Trophoblast cell (in vitro differentiated cells and primary cell): ENCODE results near the gene ING4.
A peak's percentile ranks its signal among the peaks of the same experiment; 100 is the strongest.

Experiments used
- DNase-seq, 2 donors: peaks; one replicate each; pipeline ENCODE4 v3.0.0-alpha.2; 2016
- H2AFZ ChIP-seq: 2 replicates; pipeline ENCODE4 v1.6.1; 2013; ENCODE audit warnings: low read length, moderate library complexity, mild to moderate bottlenecking; ENCODE audit not compliant: insufficient read depth, poor library complexity
- H2AK5ac ChIP-seq: 2 replicates; pipeline ENCODE4 v1.6.1; 2013; ENCODE audit warnings: mild to moderate bottlenecking, low read length
- H2BK120ac ChIP-seq: 2 replicates; pipeline ENCODE4 v1.6.1; 2013; ENCODE audit warnings: low read length, mild to moderate bottlenecking, moderate library complexity; ENCODE audit not compliant: insufficient read depth, poor library complexity
- H2BK12ac ChIP-seq: 2 replicates; pipeline ENCODE4 v1.6.1; 2013; ENCODE audit warnings: mild to moderate bottlenecking, low read length, moderate library complexity
- H2BK5ac ChIP-seq: 2 replicates; pipeline ENCODE4 v1.6.1; 2013; ENCODE audit warnings: low read length, low read depth, moderate library complexity, mild to moderate bottlenecking; ENCODE audit not compliant: poor library complexity
- H3K14ac ChIP-seq: 2 replicates; pipeline ENCODE4 v1.6.1; 2013; ENCODE audit warnings: mild to moderate bottlenecking, low read length
- H3K18ac ChIP-seq: 2 replicates; pipeline ENCODE4 v1.6.1; 2013; ENCODE audit warnings: mild to moderate bottlenecking, low read length
- H3K23ac ChIP-seq: 2 replicates; pipeline ENCODE4 v1.6.1; 2013; ENCODE audit warnings: low read length
- H3K27ac ChIP-seq: 2 replicates; pipeline ENCODE4 v1.5.1; 2013; ENCODE audit warnings: low read depth, mild to moderate bottlenecking, inconsistent platforms, low read length, moderate library complexity
- H3K27me3 ChIP-seq: 2 replicates; pipeline ENCODE4 v1.6.1; 2013; ENCODE audit warnings: inconsistent platforms, mild to moderate bottlenecking, low read length, moderate library complexity; ENCODE audit not compliant: insufficient read depth
- H3K36me3 ChIP-seq, 2 experiments: 1 replicate in 1 of 2; 2 replicates in 1 of 2; pipeline ENCODE4 v1.6.1; 2013; ENCODE audit warnings: low read length in 2 of 2, mild to moderate bottlenecking in 2 of 2, moderate library complexity in 1 of 2; ENCODE audit not compliant: insufficient read depth in 2 of 2, control insufficient read depth in 1 of 2
- H3K4ac ChIP-seq: 2 replicates; pipeline ENCODE4 v1.6.1; 2013; ENCODE audit warnings: low read depth, mild to moderate bottlenecking, low read length, moderate library complexity
- H3K4me1 ChIP-seq, 2 experiments: 1 replicate in 1 of 2; 2 replicates in 1 of 2; pipeline ENCODE4 v1.6.1; 2013; ENCODE audit warnings: low read length in 2 of 2, mild to moderate bottlenecking in 2 of 2, moderate library complexity in 1 of 2; ENCODE audit not compliant: insufficient read depth in 2 of 2, control insufficient read depth in 1 of 2
- H3K4me2 ChIP-seq: 2 replicates; pipeline ENCODE4 v1.6.1; 2013; ENCODE audit warnings: inconsistent platforms, mild to moderate bottlenecking, low read length, moderate library complexity
- H3K4me3 ChIP-seq: 2 replicates; pipeline ENCODE4 v1.5.1; 2013; ENCODE audit warnings: mild to moderate bottlenecking, low read depth, low read length, inconsistent platforms
- H3K79me1 ChIP-seq: one replicate; pipeline ENCODE4 v1.6.1; 2013; ENCODE audit warnings: low read length
- H3K79me2 ChIP-seq: 2 replicates; pipeline ENCODE4 v1.6.1; 2013; ENCODE audit warnings: low read length, mild to moderate bottlenecking; ENCODE audit not compliant: control insufficient read depth, insufficient read depth, poor library complexity
- H3K9ac ChIP-seq: 2 replicates; pipeline ENCODE4 v1.6.1; 2013; ENCODE audit warnings: mild to moderate bottlenecking, low read length
- H3K9me3 ChIP-seq: 2 replicates; pipeline ENCODE4 v1.6.1; 2013; ENCODE audit warnings: low read depth, mild to moderate bottlenecking, control low read depth, inconsistent platforms, low read length; ENCODE audit not compliant: insufficient read depth
- H4K12ac ChIP-seq: 2 replicates; pipeline ENCODE4 v1.6.1; 2013; ENCODE audit warnings: low read depth, mild to moderate bottlenecking, low read length, moderate library complexity
- H4K8ac ChIP-seq: 2 replicates; pipeline ENCODE4 v1.6.1; 2013; ENCODE audit warnings: low read depth, mild to moderate bottlenecking, low read length, moderate library complexity
- H4K91ac ChIP-seq: one replicate; pipeline ENCODE4 v1.6.1; 2013; ENCODE audit warnings: low read depth, mild to moderate bottlenecking, low read length, moderate library complexity
- WGBS: extraction: QIAGEN DNeasy Blood & Tissue Kit; methylation state at CpG from one replicate; pipeline ENCODE4 v1.1.7; 2013; ENCODE audit warnings: missing lambda C conversion rate; ENCODE audit not compliant: insufficient read length, insufficient coverage; ENCODE audit errors: extremely low coverage; 5-methylcytosine and 5-hydroxymethylcytosine counted together

ING4 gene

DNA sequence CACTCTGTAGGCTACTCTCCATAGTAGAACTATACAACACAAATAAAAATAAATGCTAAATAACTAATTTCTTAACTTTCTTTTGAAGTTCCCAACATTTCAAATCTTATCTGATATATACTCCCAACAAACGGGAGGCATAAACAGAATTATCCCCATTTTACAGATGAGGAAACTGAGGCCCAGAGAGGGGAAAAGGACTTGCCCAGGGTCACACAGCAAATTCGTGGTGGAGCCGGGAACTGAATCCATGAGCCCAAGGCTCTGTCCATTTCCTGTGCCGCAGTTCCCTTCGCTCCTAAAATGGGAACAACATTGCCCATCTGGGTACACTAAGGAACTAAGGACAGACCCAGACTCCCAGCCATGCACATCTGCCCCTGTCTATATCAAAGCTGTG, 14.0 kb upstream of the ING4 start:
- no peak for DNase-seq
- Histone ChIP-seq H4K91ac (no peak overlapping the region), H3K36me3 (peaks cover 30 to 63% of the 10 kb centered on the region in 2 experiments), H3K79me1 (no peaks in the 10 kb centered on the region), H3K23ac (no peak overlapping the region), H4K8ac (no peak overlapping the region), H3K79me2 (no peaks in the 10 kb centered on the region), H3K27me3 (no peaks in the 10 kb centered on the region), H2BK5ac (no peak overlapping the region), H2AFZ (no peak overlapping the region), H3K14ac (no peak overlapping the region), H3K18ac (no peak overlapping the region), H3K4me2 (no peak overlapping the region), H3K4ac (no peak overlapping the region), H3K4me1 (no peaks in the 10 kb centered on the region), H3K27ac (no peak overlapping the region), H3K4me3 (no peak overlapping the region), H4K12ac (no peak overlapping the region), H3K9ac (no peak overlapping the region), H2BK120ac (no peak overlapping the region), H3K9me3 (peaks cover 1% of the 10 kb centered on the region), H2BK12ac (no peak overlapping the region), H2AK5ac (no peak overlapping the region)
- WGBS: no CpG with 5 or more reads among the region's 5 CpGs

DNA sequence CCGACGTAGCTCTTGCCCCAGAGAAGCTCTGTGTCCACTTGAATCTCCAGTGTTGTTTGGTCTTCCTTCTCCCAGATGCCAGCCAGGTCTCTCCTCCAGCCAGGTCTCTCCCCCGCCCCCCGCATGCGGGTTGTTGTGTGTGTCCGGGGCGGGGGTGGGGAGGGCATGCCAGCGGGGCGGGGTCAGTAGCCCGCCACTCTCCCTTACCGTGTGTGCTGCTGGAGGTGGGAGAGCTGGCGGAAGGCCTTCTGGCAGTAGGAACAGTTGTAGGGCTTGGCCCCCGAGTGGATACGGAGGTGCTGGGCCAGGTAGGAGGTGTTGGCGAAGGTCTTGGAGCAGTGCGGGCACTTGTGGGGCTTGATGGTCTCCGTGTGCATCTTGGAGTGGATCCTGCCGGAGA, 9.2 kb upstream of the ING4 start:
- Histone ChIP-seq H3K4ac (no peak overlapping the region), H2BK5ac (no peak overlapping the region), H3K14ac (no peak overlapping the region), H4K8ac (no peak overlapping the region), H3K27ac (no peak overlapping the region), H3K27me3 (no peaks in the 10 kb centered on the region), H3K79me1 (no peaks in the 10 kb centered on the region), H3K4me2 (no peak overlapping the region), H2AK5ac (no peak overlapping the region), H3K9me3 (peaks cover 1% of the 10 kb centered on the region), H3K79me2 (no peaks in the 10 kb centered on the region), H3K9ac (no peak overlapping the region), H3K18ac (no peak overlapping the region), H4K91ac (no peak overlapping the region), H3K4me1 (no peaks in the 10 kb centered on the region), H3K23ac (no peak overlapping the region), H3K4me3 (no peak overlapping the region), H3K36me3 (peaks cover 44 to 78% of the 10 kb centered on the region in 2 experiments), H2AFZ (no peak overlapping the region), H4K12ac (no peak overlapping the region), H2BK12ac (no peak overlapping the region), H2BK120ac (no peak overlapping the region)
- no CpG with 5 or more reads among the region's 18 CpGs for WGBS
- DNase-seq: no peak

DNA sequence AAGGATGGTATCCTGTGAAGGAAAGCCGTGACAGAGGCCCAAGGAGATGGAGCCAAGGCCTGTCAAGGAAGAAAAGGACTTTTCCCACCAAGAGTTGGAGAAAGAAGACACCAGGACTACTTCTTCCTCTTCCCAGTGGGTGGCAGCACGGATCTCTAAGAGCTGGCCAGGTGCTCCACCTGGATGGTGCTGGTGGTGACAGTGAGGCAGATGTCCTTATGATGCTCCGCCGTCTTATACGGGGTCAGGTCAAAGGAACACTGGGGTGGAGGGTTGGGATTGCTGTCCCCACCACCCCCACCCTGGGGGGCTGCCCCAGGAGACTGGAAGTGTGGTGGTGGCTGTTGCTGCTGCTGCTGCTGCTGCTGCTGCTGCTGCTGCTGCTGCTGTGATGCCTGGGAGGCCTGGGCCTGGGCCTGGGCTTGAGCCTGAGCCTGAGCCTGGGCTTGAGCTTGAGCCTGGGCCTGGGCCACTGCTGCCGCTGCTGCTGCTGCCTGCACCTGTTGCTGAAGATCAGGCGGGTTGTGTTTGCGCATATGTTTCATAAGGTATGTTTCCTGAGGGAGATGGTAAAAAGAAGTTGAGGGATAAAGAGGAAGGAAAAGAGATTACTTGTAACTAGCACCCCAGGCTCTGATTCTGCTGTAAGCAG, 4.8 kb upstream of the ING4 start:
- Histone ChIP-seq H3K4ac (no peak overlapping the region), H3K27me3 (no peaks in the 10 kb centered on the region), H4K12ac (no peak overlapping the region), H3K9ac (no peak overlapping the region), H2AFZ (no peak overlapping the region), H3K18ac (no peak overlapping the region), H3K9me3 (no peaks in the 10 kb centered on the region), H4K91ac (no peak overlapping the region), H2BK12ac (no peak overlapping the region), H3K79me1 (peaks cover 2% of the 10 kb centered on the region), H3K4me1 (no peaks in the 10 kb centered on the region), H3K23ac (no peak overlapping the region), H4K8ac (no peak overlapping the region), H3K36me3 (peaks cover 37 to 54% of the 10 kb centered on the region in 2 experiments), H3K79me2 (peaks cover 2% of the 10 kb centered on the region), H2BK5ac (no peak overlapping the region), H2BK120ac (no peak overlapping the region), H3K27ac (no peak overlapping the region), H3K4me3 (no peak overlapping the region), H3K14ac (no peak overlapping the region), H2AK5ac (no peak overlapping the region), H3K4me2 (no peak overlapping the region)
- 100% methylated on average over 1 of the region's 8 CpGs for WGBS
- DNase-seq: peak in 1 of 2 donors; percentile 38

DNA sequence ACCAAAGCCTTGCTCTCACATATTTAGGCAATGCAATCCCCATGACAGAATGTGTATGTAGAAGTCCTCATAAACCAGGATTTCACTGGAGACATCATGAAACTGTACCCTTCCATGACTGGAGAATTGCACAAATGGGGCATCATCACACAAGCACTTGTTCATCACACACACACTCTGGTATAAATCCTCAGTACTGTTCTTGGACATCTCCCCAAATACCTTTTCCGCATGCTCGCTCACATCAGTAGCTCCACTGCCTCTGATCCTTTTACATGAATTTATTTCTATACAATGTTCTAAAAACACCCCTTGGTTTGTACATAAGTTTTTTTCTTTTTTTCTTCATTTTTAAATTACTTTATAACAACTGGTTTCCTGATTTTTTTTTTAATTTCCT, 3.3 kb upstream of the ING4 start:
- Histone ChIP-seq H3K23ac (no peak overlapping the region), H3K4me3 (no peak overlapping the region), H2BK120ac (no peak overlapping the region), H4K12ac (no peak overlapping the region), H2AK5ac (no peak overlapping the region), H2BK12ac (no peak overlapping the region), H3K4ac (no peak overlapping the region), H4K91ac (no peak overlapping the region), H2AFZ (no peak overlapping the region), H3K4me2 (no peak overlapping the region), H3K9me3 (no peaks in the 10 kb centered on the region), H3K36me3 (peaks cover 25 to 40% of the 10 kb centered on the region in 2 experiments), H3K27ac (no peak overlapping the region), H3K79me1 (peaks cover 5% of the 10 kb centered on the region), H4K8ac (no peak overlapping the region), H3K14ac (no peak overlapping the region), H3K79me2 (peaks cover 3% of the 10 kb centered on the region), H3K9ac (no peak overlapping the region), H3K18ac (no peak overlapping the region), H3K4me1 (no peaks in the 10 kb centered on the region), H2BK5ac (no peak overlapping the region), H3K27me3 (no peaks in the 10 kb centered on the region)
- DNase-seq: no peak
- WGBS: no CpG with 5 or more reads among the region's 2 CpGs
